ENCODE measurements around the gene CNTNAP4.

Gene CNTNAP4

GRCh38 chr16:76343769-76344168, 66.6 kb downstream of the CNTNAP4 start:
- DNase-seq, result no peak
- Mint-ChIP-seq H3K27me3 (no peaks in the 10 kb centered on the region), H3K9me3 (peaks cover 3% of the 10 kb centered on the region), H3K27ac (no peak overlapping the region), H3K4me3 (no peak overlapping the region), H3K36me3 (ENCODE audit: low read depth) (no peaks in the 10 kb centered on the region), H3K4me1 (ENCODE audit: low read depth) (no peaks in the 10 kb centered on the region)

DNA sequence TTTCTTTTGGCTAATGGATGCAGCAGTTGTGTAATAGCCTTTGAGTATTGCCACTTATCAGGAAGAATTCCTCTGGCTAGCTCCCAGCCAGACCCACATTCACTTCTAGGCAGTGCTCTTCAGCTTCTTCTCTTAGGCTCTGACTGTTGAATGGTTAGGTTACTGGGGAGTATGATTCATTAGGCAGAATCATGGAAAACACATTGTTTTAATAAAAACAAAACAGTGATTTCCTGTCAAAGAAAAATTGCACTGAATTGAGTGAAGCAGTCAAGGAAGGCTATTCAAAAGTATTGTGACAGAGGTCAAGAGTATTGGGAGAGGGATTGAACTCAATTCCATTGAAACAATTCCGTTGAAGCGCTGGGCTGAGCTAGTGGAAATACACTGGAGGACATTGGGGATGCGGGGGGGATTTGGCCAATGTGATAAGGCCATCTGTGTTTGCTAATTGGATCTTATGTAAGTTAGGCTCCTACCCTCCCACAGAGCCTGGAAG, 68.0 kb downstream of the CNTNAP4 start:
- H3K36me3 Mint-ChIP-seq (ENCODE audit: low read depth), result no peaks in the 10 kb centered on the region

DNA sequence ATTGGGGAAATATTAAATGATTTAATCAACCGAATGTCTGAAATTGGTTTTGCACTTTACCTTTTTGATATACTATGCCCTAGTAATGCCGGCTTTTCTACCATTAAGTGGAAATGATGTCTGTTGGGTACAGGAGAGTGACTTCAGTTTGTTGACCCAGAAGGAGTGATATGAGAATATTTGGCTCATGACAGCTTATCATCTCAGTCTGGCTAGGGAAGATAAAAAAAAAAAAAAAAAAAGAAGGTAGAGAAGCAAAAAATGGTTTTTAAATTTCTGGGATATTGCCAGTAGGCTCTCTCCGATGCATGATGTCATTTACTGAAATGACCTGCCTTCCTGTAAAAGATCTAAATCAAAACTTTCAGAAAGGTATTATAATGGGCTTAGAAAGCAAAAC, 69.0 kb downstream of the CNTNAP4 start:
- no peaks in the 10 kb centered on the region for H3K4me1 Mint-ChIP-seq (ENCODE audit: low read depth)
- H3K27ac Mint-ChIP-seq, result no peak overlapping the region
- H3K27me3 Mint-ChIP-seq, result no peaks in the 10 kb centered on the region
- no peak for DNase-seq
- H3K9me3 Mint-ChIP-seq, result no peaks in the 10 kb centered on the region
- no peaks in the 10 kb centered on the region for H3K36me3 Mint-ChIP-seq (ENCODE audit: low read depth)
- H3K4me3 Mint-ChIP-seq, result no peak overlapping the region

More for the DNA sequence above, 68.0 kb downstream of the CNTNAP4 start:
- Mint-ChIP-seq H3K4me1 (ENCODE audit: low read depth) (no peaks in the 10 kb centered on the region), H3K27me3 (no peaks in the 10 kb centered on the region), H3K27ac (no peak overlapping the region), H3K4me3 (no peak overlapping the region), H3K9me3 (peaks cover 3% of the 10 kb centered on the region)
- DNase-seq, result no peak

DNA sequence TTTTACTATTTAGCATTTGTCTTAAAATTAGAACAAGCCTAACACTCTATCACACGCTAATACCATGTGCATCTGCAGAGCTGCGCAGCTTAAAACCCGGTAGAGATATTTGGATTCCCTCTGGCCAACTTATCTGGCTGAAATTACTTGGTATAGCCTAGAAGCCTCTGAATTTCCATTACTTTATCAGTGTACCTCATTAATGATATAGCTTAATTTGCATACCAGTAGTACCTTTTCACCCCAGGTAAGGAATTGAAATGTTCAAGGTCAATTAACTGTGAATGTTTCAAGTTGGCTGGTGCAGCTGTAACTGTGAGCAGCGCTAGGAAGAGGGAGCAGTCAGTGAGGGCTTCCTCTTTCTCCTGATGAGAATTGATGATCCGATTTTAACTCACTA, 74.2 kb downstream of the CNTNAP4 start:
- Mint-ChIP-seq H3K27ac (no peak overlapping the region), H3K27me3 (no peaks in the 10 kb centered on the region)
- no peak for DNase-seq

GRCh38 chr16:76360404-76360803, 83.2 kb downstream of the CNTNAP4 start:
- H3K27me3 Mint-ChIP-seq, result no peaks in the 10 kb centered on the region
- DNase-seq, result no peak
- no peak overlapping the region for H3K4me3 Mint-ChIP-seq
- no peaks in the 10 kb centered on the region for H3K36me3 Mint-ChIP-seq (ENCODE audit: low read depth)
- peaks cover 2% of the 10 kb centered on the region for H3K9me3 Mint-ChIP-seq
- no peak overlapping the region for H3K27ac Mint-ChIP-seq
- no peaks in the 10 kb centered on the region for H3K4me1 Mint-ChIP-seq (ENCODE audit: low read depth)

More for the DNA sequence above, 74.2 kb downstream of the CNTNAP4 start:
- Mint-ChIP-seq H3K4me1 (ENCODE audit: low read depth) (no peaks in the 10 kb centered on the region), H3K4me3 (no peak overlapping the region), H3K36me3 (ENCODE audit: low read depth) (no peaks in the 10 kb centered on the region), H3K9me3 (peaks cover 5% of the 10 kb centered on the region)

- Mint-ChIP-seq H3K9me3 (peaks cover 5% of the 10 kb centered on the region), H3K27me3 (no peaks in the 10 kb centered on the region), H3K36me3 (ENCODE audit: low read depth) (no peaks in the 10 kb centered on the region), H3K4me3 (no peak overlapping the region), H3K27ac (no peak overlapping the region), H3K4me1 (ENCODE audit: low read depth) (no peaks in the 10 kb centered on the region)
- no peak for DNase-seq
Observed at GRCh38 chr16:76370344-76370743, 93.1 kb downstream of the CNTNAP4 start.

- Mint-ChIP-seq H3K36me3 (ENCODE audit: low read depth) (no peaks in the 10 kb centered on the region), H3K4me3 (no peak overlapping the region), H3K27ac (no peak overlapping the region), H3K27me3 (no peaks in the 10 kb centered on the region), H3K9me3 (peaks cover 3% of the 10 kb centered on the region), H3K4me1 (ENCODE audit: low read depth) (no peaks in the 10 kb centered on the region)
- no peak for DNase-seq
Observed at GRCh38 chr16:76371441-76371840, 94.2 kb downstream of the CNTNAP4 start.

GRCh38 chr16:76373998-76374397, 96.8 kb downstream of the CNTNAP4 start:
- H3K27me3 Mint-ChIP-seq, result no peaks in the 10 kb centered on the region
- no peaks in the 10 kb centered on the region for H3K4me1 Mint-ChIP-seq (ENCODE audit: low read depth)
- no peaks in the 10 kb centered on the region for H3K36me3 Mint-ChIP-seq (ENCODE audit: low read depth)
- no peak overlapping the region for H3K4me3 Mint-ChIP-seq
- no peak overlapping the region for H3K27ac Mint-ChIP-seq
- H3K9me3 Mint-ChIP-seq, result peaks cover 3% of the 10 kb centered on the region
- DNase-seq, result no peak

GRCh38 chr16:76376988-76377387, 99.8 kb downstream of the CNTNAP4 start:
- Mint-ChIP-seq H3K27me3 (no peaks in the 10 kb centered on the region), H3K27ac (no peak overlapping the region), H3K4me3 (no peak overlapping the region), H3K9me3 (no peaks in the 10 kb centered on the region), H3K36me3 (ENCODE audit: low read depth) (no peaks in the 10 kb centered on the region), H3K4me1 (ENCODE audit: low read depth) (no peaks in the 10 kb centered on the region)
- no peak for DNase-seq

DNA sequence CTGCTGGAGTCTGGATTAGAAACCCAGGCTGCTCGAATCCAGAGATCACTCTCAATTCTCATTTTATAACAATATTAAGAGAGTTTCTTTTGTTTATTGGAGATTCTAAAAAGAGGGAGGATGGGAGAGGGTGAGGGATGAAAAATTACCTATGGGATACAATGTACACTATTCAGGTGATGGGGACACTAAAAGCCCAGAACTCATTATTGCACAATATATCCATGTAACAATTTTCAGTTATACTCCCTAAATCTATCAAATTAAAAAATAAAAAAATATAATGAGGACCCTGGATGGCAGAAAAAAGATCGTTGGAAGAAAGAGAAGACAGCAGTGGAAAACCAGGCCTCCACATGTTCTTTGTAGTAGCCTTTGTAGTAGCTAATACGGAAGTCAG, 100.8 kb downstream of the CNTNAP4 start:
- H3K9me3 Mint-ChIP-seq, result no peaks in the 10 kb centered on the region
- no peak overlapping the region for H3K4me3 Mint-ChIP-seq
- H3K4me1 Mint-ChIP-seq (ENCODE audit: low read depth), result no peaks in the 10 kb centered on the region
- H3K36me3 Mint-ChIP-seq (ENCODE audit: low read depth), result no peaks in the 10 kb centered on the region
- no peak overlapping the region for H3K27ac Mint-ChIP-seq
- no peaks in the 10 kb centered on the region for H3K27me3 Mint-ChIP-seq
- no peak for DNase-seq

DNA sequence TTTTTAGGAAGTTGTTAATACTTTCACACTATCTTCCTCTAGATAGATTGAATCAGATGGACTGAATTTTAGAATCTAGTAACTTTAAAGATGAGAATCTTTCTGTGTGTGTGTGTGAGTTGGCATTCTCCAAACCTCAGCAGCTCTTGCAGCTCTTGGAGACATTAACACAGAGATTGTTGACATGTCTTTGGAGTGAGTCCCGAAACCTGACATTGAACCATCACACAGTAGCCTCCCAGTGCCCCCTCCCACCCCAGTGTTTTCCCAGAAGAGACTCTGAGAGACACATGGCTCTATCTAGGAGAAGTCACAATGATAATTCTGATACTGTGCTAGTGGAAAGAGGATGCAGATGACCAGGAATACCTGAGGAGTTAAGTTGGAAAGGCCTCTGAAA, 103.9 kb downstream of the CNTNAP4 start:
- no peak overlapping the region for H3K4me3 Mint-ChIP-seq
- no peaks in the 10 kb centered on the region for H3K4me1 Mint-ChIP-seq (ENCODE audit: low read depth)
- no peaks in the 10 kb centered on the region for H3K36me3 Mint-ChIP-seq (ENCODE audit: low read depth)
- no peak for DNase-seq
- H3K27ac Mint-ChIP-seq, result no peak overlapping the region
- H3K27me3 Mint-ChIP-seq, result no peaks in the 10 kb centered on the region
- peaks cover 2% of the 10 kb centered on the region for H3K9me3 Mint-ChIP-seq

DNA sequence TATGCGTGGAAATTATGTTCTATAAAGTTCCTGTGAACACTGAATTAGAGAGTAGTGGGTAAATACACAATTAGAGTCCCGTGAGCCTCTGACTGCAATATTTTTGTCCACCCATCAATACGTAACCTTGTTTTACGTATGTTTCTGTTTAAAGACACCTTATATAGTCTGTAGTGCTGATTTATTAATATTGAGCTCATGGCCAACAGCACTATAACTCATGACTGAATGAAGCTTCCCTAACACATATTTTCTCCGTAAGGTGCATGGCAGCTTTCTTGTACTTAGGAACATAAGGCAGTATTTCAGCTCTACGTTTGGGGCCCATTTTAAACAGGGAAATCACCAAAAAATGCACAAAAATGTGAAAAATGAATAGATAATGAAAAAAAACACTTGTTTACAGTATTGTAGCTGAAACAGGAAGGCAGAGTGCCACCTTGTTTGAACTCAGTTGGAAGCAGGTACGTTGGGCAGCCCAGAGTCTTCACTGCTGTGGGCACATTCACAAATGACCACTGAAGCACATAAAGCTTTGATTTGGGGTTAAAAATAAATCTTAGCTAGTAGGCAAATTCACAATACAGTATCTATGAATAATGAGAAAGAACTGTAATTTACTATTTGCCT, 108.5 kb downstream of the CNTNAP4 start:
- no peaks in the 10 kb centered on the region for H3K36me3 Mint-ChIP-seq (ENCODE audit: low read depth)
- no peak overlapping the region for H3K27ac Mint-ChIP-seq
- DNase-seq, result no peak
- H3K27me3 Mint-ChIP-seq, result no peaks in the 10 kb centered on the region
- H3K4me1 Mint-ChIP-seq (ENCODE audit: low read depth), result no peaks in the 10 kb centered on the region
- peaks cover 7% of the 10 kb centered on the region for H3K9me3 Mint-ChIP-seq
- no peak overlapping the region for H3K4me3 Mint-ChIP-seq

- DNase-seq, result no peak
- no peaks in the 10 kb centered on the region for H3K36me3 Mint-ChIP-seq (ENCODE audit: low read depth)
- peaks cover 7% of the 10 kb centered on the region for H3K9me3 Mint-ChIP-seq
- no peak overlapping the region for H3K4me3 Mint-ChIP-seq
- H3K4me1 Mint-ChIP-seq (ENCODE audit: low read depth), result no peaks in the 10 kb centered on the region
- no peaks in the 10 kb centered on the region for H3K27me3 Mint-ChIP-seq
- H3K27ac Mint-ChIP-seq, result no peak overlapping the region
Observed at GRCh38 chr16:76386784-76387183, 109.6 kb downstream of the CNTNAP4 start.

DNA sequence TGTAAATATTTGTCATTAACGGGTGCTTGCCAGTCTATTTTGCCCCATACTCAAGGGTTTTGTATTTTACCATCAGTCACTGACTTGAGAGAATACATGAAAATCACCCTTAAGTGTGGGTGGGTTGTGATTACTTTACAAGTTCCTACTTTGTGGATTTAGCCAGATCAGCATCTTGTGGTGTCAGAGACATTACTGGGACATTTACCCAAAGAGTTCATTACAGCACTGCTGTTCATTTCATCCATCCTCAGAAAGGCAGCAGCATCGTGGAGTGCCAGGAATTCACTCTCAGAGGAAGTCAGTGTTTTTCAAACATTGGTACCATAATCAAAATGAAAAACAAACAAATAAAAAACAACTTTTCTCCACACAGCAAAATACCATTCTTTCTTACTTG, 110.8 kb downstream of the CNTNAP4 start:
- no peaks in the 10 kb centered on the region for H3K36me3 Mint-ChIP-seq (ENCODE audit: low read depth)
- peaks cover 7% of the 10 kb centered on the region for H3K9me3 Mint-ChIP-seq
- H3K27me3 Mint-ChIP-seq, result no peaks in the 10 kb centered on the region
- no peak overlapping the region for H3K4me3 Mint-ChIP-seq
- H3K27ac Mint-ChIP-seq, result no peak overlapping the region
- H3K4me1 Mint-ChIP-seq (ENCODE audit: low read depth), result no peaks in the 10 kb centered on the region
- DNase-seq, result no peak

GRCh38 chr16:76389126-76389525, 111.9 kb downstream of the CNTNAP4 start:
- no peak for DNase-seq
- H3K27me3 Mint-ChIP-seq, result no peaks in the 10 kb centered on the region
- H3K4me3 Mint-ChIP-seq, result no peak overlapping the region
- H3K27ac Mint-ChIP-seq, result no peak overlapping the region
- no peaks in the 10 kb centered on the region for H3K4me1 Mint-ChIP-seq (ENCODE audit: low read depth)
- no peaks in the 10 kb centered on the region for H3K36me3 Mint-ChIP-seq (ENCODE audit: low read depth)
- peaks cover 7% of the 10 kb centered on the region for H3K9me3 Mint-ChIP-seq

- Mint-ChIP-seq H3K27me3 (no peaks in the 10 kb centered on the region), H3K9me3 (peaks cover 7% of the 10 kb centered on the region), H3K4me3 (no peak overlapping the region), H3K36me3 (ENCODE audit: low read depth) (no peaks in the 10 kb centered on the region), H3K27ac (no peak overlapping the region), H3K4me1 (ENCODE audit: low read depth) (no peaks in the 10 kb centered on the region)
- DNase-seq, result no peak
Observed at GRCh38 chr16:76390476-76390875, 113.3 kb downstream of the CNTNAP4 start.

All from activated T-cell treated with anti-CD3 and anti-CD28 coated beads, Interleukin-2, amount 50 U/mL, for 24 hours (primary cell).